Activated naive CD8-positive, alpha-beta T cell (primary cell): ENCODE data around the gene INPP5E.
A peak's percentile ranks its signal among the peaks of the same experiment; 100 is the strongest.

Experiments
- H3K27ac Mint-ChIP-seq: one replicate; pipeline ENCODE4 v1.8.0; 2021; ENCODE audit warnings: mixed read lengths
- H3K27me3 Mint-ChIP-seq: one replicate; pipeline ENCODE4 v1.8.0; 2021; ENCODE audit warnings: mixed read lengths
- H3K36me3 Mint-ChIP-seq: one replicate; pipeline ENCODE4 v1.8.0; 2021; ENCODE audit warnings: mixed read lengths
- H3K4me1 Mint-ChIP-seq: one replicate; pipeline ENCODE4 v1.8.0; 2021; ENCODE audit warnings: low read depth, mixed read lengths
- H3K4me3 Mint-ChIP-seq: one replicate; pipeline ENCODE4 v1.8.0; 2021; ENCODE audit warnings: mild to moderate bottlenecking, mixed read lengths
- H3K9me3 Mint-ChIP-seq: one replicate; pipeline ENCODE4 v1.8.0; 2021; ENCODE audit warnings: low read depth, mixed read lengths

INPP5E gene

DNA sequence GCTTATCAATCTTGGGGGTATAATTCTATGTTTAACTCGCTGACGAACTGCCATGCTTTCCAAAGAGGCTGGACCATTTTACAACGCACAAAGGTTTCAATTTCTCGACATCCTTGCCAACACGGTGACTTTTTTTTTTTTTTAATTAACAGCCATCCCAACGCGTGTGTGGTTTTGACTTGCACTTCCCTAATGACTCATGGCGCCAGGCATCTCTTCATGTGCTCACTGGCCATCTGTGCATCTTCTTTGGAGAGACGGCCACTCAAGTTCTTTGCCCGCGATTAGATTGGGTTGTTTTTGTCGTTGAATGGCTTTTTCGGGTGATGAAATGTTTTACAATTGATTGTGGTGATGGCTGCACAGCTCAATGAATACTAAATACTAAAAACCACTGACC, 53.6 kb downstream of the INPP5E start:
- no peaks in the 10 kb centered on the region for H3K9me3 Mint-ChIP-seq
- peaks cover 16% of the 10 kb centered on the region for H3K36me3 Mint-ChIP-seq
- peaks cover 19% of the 10 kb centered on the region for H3K4me1 Mint-ChIP-seq
- no peak overlapping the region for H3K4me3 Mint-ChIP-seq
- H3K27me3 Mint-ChIP-seq: no peaks in the 10 kb centered on the region
- no peak overlapping the region for H3K27ac Mint-ChIP-seq

DNA sequence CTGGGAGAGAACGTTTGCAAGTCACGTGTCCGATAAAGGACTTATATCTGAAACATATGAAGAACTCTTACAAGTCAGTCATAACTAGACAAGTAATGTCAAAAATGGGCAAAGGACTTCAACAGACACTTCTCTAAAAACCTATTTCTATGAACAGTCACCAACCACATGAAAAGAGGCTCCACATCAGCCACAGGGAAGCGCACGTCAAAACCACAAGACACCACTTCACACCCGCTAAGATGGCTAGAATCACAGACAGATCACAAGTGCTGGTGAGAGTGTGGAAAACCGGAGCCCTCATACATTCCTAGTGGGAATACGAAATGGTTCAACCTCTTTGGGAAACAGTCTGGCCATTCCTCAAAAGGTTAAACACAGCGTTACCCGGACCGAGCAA, 54.6 kb downstream of the INPP5E start:
- Mint-ChIP-seq H3K27ac (peak overlapping the region; percentile 43), H3K9me3 (no peaks in the 10 kb centered on the region), H3K4me1 (peaks cover 19% of the 10 kb centered on the region), H3K4me3 (peak overlapping the region; percentile 25), H3K36me3 (peaks cover 16% of the 10 kb centered on the region), H3K27me3 (no peaks in the 10 kb centered on the region)

DNA sequence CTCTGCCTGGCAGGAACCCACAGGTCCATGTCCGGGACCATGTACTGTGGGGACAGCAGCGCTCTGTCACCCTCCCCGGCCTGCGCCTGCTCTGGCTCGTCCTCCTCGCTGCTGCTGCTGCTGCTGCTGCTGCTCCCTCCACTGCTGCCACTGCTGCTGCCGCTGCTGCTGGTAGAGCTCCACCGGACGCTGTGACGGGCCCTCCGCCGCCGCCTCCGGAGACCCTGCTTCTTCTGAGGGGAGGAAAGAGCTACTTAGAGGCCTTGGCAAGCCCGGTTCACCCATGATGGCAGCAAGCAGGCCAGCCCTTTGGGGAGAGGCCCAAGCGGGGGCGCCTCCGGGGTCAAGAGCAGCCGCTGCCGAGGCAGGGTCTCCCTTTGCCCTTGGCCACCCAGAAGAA, 56.2 kb downstream of the INPP5E start:
- H3K36me3 Mint-ChIP-seq: peaks cover 14% of the 10 kb centered on the region
- H3K27me3 Mint-ChIP-seq: no peaks in the 10 kb centered on the region
- H3K27ac Mint-ChIP-seq: no peak overlapping the region
- H3K4me1 Mint-ChIP-seq: peaks cover 19% of the 10 kb centered on the region
- H3K9me3 Mint-ChIP-seq: no peaks in the 10 kb centered on the region
- no peak overlapping the region for H3K4me3 Mint-ChIP-seq

DNA sequence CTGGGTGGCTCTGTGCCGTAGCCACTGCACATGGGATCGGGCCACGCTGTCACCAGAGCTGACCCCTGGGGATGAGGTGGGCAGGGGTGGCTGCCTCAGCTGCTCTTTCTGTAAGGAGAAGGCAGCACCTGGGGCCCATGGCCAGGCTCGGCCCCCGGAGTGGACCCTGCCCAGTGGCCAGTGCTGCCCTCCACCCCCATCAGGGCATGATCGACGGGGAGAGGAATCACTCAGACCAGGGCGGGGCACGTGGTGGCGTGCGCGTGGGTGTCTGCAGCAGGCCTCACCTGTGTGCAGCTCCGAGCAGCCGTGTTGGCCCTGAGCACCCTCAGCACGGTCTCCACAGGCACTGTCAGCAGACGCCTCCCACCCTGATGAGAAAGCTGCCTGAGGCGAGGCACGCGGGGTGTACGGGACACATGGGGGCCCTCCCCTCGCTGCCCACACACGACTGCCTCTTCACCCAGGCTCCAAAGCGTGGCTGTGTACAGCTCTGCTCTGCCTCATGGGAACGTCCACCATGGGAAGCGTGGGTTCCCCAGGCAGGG, 57.6 kb downstream of the INPP5E start:
- Mint-ChIP-seq H3K9me3 (no peaks in the 10 kb centered on the region), H3K27me3 (no peaks in the 10 kb centered on the region), H3K4me3 (no peak overlapping the region), H3K36me3 (peaks cover 10% of the 10 kb centered on the region), H3K4me1 (peaks cover 19% of the 10 kb centered on the region), H3K27ac (no peak overlapping the region)

DNA sequence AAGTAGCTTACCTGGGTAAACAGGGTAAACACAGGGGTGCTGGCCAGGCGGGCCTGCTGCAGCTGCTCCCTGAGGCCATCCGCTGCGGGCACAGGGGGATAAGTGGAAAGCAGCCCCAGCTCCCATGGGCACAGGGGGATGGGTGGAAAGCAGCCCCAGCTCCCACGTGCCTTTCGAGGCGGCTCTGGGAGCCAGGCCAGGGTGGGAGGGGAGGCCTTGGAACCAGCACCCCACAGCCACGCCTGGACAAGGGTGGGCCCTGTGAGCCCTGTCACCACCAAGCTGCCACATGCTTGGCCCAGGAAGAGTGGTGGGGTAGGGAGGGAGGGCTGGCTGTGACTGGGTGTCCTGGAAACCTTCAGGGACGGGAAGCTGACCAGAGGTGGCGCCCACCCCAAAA, 58.3 kb downstream of the INPP5E start:
- peaks cover 19% of the 10 kb centered on the region for H3K4me1 Mint-ChIP-seq
- no peak overlapping the region for H3K27ac Mint-ChIP-seq
- H3K9me3 Mint-ChIP-seq: no peaks in the 10 kb centered on the region
- H3K27me3 Mint-ChIP-seq: no peaks in the 10 kb centered on the region
- peaks cover 10% of the 10 kb centered on the region for H3K36me3 Mint-ChIP-seq
- H3K4me3 Mint-ChIP-seq: no peak overlapping the region

DNA sequence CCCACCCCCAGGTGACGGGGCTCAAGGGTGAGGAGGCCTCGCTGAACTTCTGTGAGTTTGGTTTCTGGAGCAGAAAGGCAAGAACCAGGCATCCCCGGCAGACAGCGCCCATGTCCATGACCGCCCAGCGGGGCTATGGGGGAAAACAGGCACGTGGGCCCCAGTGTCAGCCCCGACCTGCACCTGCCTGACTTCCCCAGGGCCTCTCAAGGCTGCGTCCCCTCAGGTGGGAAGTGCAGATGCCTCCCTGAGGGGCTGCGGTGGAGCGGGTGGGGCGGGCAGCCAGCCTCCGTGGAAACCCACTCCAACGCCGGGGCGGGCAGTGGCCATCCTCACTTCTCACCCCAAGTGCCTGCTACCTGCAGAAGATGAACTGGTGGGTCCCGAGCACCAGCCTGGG, 59.3 kb downstream of the INPP5E start:
- no peaks in the 10 kb centered on the region for H3K27me3 Mint-ChIP-seq
- H3K4me3 Mint-ChIP-seq: no peak overlapping the region
- H3K36me3 Mint-ChIP-seq: peaks cover 10% of the 10 kb centered on the region
- H3K4me1 Mint-ChIP-seq: peaks cover 9% of the 10 kb centered on the region
- H3K27ac Mint-ChIP-seq: no peak overlapping the region
- H3K9me3 Mint-ChIP-seq: no peaks in the 10 kb centered on the region

DNA sequence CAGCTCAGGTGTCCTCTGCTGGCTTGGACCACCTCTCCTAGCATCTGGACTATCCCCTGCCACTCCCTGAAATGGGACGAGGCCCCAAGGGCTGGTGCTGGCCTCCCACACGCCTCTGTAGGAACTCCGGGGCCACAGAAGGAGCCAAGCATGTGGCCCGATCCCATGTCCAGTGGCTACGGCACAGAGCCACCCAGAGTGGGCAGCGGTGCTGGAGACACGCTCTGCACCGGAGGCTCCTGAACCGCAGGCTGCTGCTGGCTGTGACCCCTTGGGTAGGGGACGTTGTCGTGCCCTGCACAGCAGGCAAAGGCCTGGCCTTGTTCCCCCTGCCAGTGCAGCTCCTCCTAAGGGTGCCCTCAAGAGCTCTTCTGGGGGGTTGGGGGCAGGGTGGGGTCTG, 59.8 kb downstream of the INPP5E start:
- H3K9me3 Mint-ChIP-seq: no peaks in the 10 kb centered on the region
- H3K36me3 Mint-ChIP-seq: peaks cover 7% of the 10 kb centered on the region
- H3K27ac Mint-ChIP-seq: no peak overlapping the region
- H3K4me1 Mint-ChIP-seq: peaks cover 4% of the 10 kb centered on the region
- H3K4me3 Mint-ChIP-seq: no peak overlapping the region
- H3K27me3 Mint-ChIP-seq: no peaks in the 10 kb centered on the region

DNA sequence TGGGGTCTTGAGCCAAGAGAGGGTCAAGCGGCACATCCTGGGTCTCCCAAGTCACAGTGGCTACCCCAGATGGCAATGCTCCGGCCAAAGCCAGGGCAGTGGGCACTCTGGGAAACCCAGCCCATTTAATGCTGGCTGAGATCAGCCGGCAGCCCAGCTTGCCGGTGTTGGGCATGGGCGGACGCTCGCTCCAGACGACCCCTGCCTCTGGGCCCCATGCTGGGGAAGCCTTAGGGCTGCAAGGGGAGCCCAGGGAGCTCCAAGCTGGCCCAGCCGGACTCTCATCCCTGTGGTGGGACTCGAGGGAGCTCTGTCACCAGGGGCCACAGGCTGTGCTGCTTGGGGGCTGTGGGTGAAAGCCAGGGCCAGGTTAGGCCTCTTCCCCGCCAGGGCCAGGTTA, 60.2 kb downstream of the INPP5E start:
- peaks cover 2% of the 10 kb centered on the region for H3K36me3 Mint-ChIP-seq
- H3K27me3 Mint-ChIP-seq: no peaks in the 10 kb centered on the region
- H3K4me3 Mint-ChIP-seq: no peak overlapping the region
- no peak overlapping the region for H3K27ac Mint-ChIP-seq
- H3K4me1 Mint-ChIP-seq: peaks cover 3% of the 10 kb centered on the region
- H3K9me3 Mint-ChIP-seq: no peaks in the 10 kb centered on the region

DNA sequence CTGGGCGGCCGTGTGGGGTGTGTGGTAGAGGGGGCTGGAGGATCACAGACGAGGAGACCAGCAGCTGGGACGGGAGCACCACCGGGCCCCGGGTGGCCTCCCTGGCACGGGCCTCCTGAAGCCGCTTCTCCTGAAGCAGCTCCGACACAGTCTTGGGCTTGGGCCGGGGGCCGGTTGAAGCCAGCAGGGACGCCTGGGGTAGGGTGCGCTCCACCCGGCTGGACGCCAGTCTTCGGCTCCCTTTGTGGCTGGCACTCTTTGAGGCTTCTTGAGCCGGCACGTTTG, 60.7 kb downstream of the INPP5E start:
- Mint-ChIP-seq H3K27me3 (no peaks in the 10 kb centered on the region), H3K27ac (no peak overlapping the region), H3K9me3 (no peaks in the 10 kb centered on the region), H3K36me3 (peaks cover 2% of the 10 kb centered on the region), H3K4me3 (no peak overlapping the region), H3K4me1 (peaks cover 4% of the 10 kb centered on the region)
